Measurements from ENCODE around the gene TMPRSS7. TPM values are rescaled to one million over a fixed set of nuclear protein-coding genes. Genes with fewer than 3 reads are reported as not detected.

TMPRSS7 gene
- polyA plus RNA-seq, 1 experiment: not detected

DNA sequence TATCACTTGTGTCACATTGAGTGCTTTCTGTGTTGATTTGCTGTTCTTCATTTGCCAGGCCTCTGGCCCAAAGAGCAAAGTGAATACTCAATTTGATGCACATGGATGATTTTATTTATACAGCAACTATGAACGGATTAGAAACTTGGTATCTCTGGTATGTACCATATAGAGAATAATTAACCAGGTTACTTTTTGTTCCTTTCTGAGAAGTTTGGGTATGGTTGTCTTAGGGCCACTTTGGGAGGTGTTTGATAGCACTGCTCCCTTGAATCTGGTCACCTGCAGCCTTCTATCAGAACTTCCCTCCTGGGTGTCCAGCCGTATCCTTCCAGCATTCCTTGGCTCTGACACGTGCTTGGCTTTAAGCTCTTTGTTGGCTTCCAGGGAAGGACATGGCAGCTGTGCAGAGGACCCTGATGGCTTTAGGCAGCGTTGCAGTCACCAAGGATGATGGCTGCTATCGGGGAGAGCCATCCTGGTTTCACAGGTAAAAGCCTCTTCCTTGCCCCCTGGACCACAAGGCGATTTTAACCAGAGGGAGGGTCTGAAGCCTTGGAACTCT lies 23.1 kb upstream of the TMPRSS7 start:
- no peaks in the 10 kb centered on the region for H3K27me3 ChIP-seq (ENCODE audit: control insufficient read depth, insufficient read depth, low read length)
- no peak overlapping the region for H3K4me3 ChIP-seq (ENCODE audit: low read depth, low read length)
- DNase-seq (ENCODE audit: low read depth, low spot score): no peak
- TF ChIP-seq, protein P1, sequence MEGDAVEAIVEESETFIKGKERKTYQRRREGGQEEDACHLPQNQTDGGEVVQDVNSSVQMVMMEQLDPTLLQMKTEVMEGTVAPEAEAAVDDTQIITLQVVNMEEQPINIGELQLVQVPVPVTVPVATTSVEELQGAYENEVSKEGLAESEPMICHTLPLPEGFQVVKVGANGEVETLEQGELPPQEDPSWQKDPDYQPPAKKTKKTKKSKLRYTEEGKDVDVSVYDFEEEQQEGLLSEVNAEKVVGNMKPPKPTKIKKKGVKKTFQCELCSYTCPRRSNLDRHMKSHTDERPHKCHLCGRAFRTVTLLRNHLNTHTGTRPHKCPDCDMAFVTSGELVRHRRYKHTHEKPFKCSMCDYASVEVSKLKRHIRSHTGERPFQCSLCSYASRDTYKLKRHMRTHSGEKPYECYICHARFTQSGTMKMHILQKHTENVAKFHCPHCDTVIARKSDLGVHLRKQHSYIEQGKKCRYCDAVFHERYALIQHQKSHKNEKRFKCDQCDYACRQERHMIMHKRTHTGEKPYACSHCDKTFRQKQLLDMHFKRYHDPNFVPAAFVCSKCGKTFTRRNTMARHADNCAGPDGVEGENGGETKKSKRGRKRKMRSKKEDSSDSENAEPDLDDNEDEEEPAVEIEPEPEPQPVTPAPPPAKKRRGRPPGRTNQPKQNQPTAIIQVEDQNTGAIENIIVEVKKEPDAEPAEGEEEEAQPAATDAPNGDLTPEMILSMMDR (IDR thresholded peaks at IDR 0.05; ENCODE audit: low read depth, low read length): no peak
- no peak overlapping the region for H3K27ac ChIP-seq (ENCODE audit: low read depth, low read length)
- ChIA-PET CTCF (interaction anchor here (0.7 to 5.4 kb wide), 7 partner anchors 12 to 342 kb away, joined by 3 to 169 read pairs (median 51); partner anchors contain the start of gene TAGLN3), POLR2A (no interaction called here)
- H3K9me3 ChIP-seq (ENCODE audit: control insufficient read depth, insufficient read depth, low read length): no peaks in the 10 kb centered on the region

DNA sequence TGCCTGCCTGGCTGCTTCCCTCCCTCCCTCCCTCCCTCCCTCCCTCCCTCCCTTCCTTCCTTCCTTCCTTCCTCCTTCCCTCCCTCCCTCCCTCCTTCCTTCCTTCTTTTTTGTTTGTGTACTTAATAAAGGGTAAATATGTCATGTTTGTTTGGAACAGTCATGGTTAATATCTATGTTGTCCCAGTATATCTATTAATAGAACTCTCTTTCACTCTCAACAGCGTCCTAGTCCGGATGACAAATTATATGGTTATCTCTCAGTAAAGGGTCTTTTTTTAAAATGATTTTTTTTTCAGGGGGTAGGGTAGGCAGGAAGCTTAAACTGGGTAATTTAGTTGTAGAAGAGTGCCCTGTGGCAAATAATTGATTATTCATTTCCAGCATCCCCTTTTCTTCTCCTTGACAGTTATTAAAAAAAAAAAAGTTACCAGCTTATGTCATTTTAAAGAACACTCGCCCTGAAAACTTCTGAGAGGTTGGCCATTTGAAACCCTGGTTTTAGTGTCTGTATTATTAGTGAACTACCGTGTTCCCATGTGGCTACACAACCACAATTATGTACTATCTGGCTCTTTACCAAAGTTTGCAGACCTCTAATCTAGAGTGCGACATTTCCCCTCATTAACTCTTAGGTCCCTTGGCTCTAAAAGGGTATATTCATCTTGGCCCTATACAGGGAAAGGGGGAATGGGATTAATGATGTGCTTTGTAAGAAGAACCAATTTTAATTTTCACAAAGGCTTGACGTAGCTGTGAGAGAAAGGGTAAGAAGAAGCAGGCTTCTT lies 22.1 kb upstream of the TMPRSS7 start:
- Histone ChIP-seq H3K27ac (ENCODE audit: low read depth, low read length) (no peak overlapping the region), H3K4me3 (ENCODE audit: low read depth, low read length) (no peak overlapping the region), H3K27me3 (ENCODE audit: control insufficient read depth, insufficient read depth, low read length) (no peaks in the 10 kb centered on the region), H3K9me3 (ENCODE audit: control insufficient read depth, insufficient read depth, low read length) (no peaks in the 10 kb centered on the region)
- TF ChIP-seq, protein P1 (IDR thresholded peaks at IDR 0.05; ENCODE audit: low read depth, low read length): no peak
- no peak for DNase-seq (ENCODE audit: low read depth, low spot score)
- POLR2A ChIA-PET: interaction anchor here (0.7 kb wide), 1 partner anchor 9 kb away, joined by 3 read pairs; no protein-coding TSS in a partner anchor
- CTCF ChIA-PET: interaction anchor here (0.7 to 5.4 kb wide), 17 partner anchors 11 to 435 kb away, joined by 3 to 169 read pairs (median 17); partner anchors contain the start of genes ABHD10, TAGLN3 and TMPRSS7

DNA sequence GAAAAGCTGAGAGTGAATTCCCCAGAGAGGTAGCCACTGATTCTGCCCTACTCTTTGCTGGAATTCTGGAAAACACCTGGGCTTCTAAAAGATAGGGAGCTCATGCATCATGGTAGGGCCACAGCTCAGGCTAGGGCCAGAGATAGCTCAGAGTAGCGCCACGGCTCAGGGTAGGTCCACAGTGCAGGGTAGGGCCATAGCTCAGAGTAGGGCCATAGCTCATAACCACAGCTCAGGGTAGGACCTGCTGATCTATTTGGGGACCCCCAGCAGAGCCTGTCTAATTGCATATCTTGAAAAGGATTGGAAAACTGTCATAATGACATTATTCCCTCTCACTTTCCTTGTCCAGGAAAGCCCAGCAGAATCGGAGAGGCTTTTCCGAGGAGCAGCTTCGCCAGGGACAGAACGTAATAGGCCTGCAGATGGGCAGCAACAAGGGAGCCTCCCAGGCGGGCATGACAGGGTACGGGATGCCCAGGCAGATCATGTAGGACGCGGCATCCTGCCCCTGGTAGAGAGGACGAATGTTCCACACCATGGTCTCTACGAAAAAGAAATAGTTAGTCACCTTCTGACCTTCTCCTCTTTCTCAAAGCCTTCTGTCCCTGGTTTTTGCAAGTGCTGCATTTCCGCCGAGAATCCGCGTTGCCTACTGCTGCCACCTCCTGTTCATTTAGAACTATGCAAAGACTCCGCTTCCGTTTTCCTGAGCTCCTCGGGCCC lies 21.3 kb upstream of the TMPRSS7 start:
- Histone ChIP-seq H3K9me3 (ENCODE audit: control insufficient read depth, insufficient read depth, low read length) (no peaks in the 10 kb centered on the region), H3K27me3 (ENCODE audit: control insufficient read depth, insufficient read depth, low read length) (no peaks in the 10 kb centered on the region), H3K27ac (ENCODE audit: low read depth, low read length) (no peak overlapping the region), H3K4me3 (ENCODE audit: low read depth, low read length) (no peak overlapping the region)
- TF ChIP-seq, protein P1 (IDR thresholded peaks at IDR 0.05; ENCODE audit: low read depth, low read length): peak; percentile 82
- ChIA-PET CTCF (interaction anchor here (0.6 to 5.4 kb wide), 45 partner anchors 11 to 435 kb away, joined by 3 to 169 read pairs (median 5); partner anchors contain the start of genes ABHD10, TAGLN3 and TMPRSS7), POLR2A (interaction anchor here (0.6 to 0.9 kb wide), 3 partner anchors 10 to 49 kb away, joined by 3 to 5 read pairs (median 4); partner anchors contain the start of gene ABHD10)
- peak; percentile 55 for DNase-seq (ENCODE audit: low read depth, low spot score)

DNA sequence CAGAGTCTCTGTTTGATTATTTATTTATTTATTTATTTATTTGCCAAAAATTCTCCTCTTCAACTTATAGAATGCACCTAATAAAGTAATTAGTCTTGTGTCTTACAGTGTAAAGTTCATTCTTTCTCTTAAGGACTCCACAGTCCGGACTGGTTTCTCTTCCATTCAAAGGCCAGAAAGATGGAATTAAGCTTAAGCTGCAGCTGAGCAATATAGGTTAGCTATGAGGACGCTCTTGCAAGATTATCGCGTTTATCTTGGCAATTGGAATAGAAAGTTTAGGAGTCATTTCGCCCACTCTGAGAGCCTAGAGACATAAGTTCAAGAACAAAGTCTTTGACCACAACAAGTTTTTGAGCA lies 20.8 kb upstream of the TMPRSS7 start:
- DNase-seq (ENCODE audit: low read depth, low spot score): no peak
- Histone ChIP-seq H3K9me3 (ENCODE audit: control insufficient read depth, insufficient read depth, low read length) (no peaks in the 10 kb centered on the region), H3K27ac (ENCODE audit: low read depth, low read length) (no peak overlapping the region), H3K27me3 (ENCODE audit: control insufficient read depth, insufficient read depth, low read length) (no peaks in the 10 kb centered on the region), H3K4me3 (ENCODE audit: low read depth, low read length) (no peak overlapping the region)
- ChIA-PET CTCF (interaction anchor here (0.6 to 5.4 kb wide), 43 partner anchors 10 to 436 kb away, joined by 3 to 169 read pairs (median 5); partner anchors contain the start of genes ABHD10, TAGLN3 and TMPRSS7), POLR2A (interaction anchor here (0.6 to 0.9 kb wide), 3 partner anchors 10 to 49 kb away, joined by 3 to 5 read pairs (median 4); partner anchors contain the start of gene ABHD10)
- TF ChIP-seq, protein P1 (IDR thresholded peaks at IDR 0.05; ENCODE audit: low read depth, low read length): no peak

All from AG04450 (cell line).